Transverse colon (tissue), 4 donors: ENCODE results near the gene RRP8. TPM values are rescaled to one million over a fixed set of nuclear protein-coding genes. Genes with fewer than 3 reads are reported as not detected.

Experiments used
- DNase-seq: peaks from one replicate; pipeline ENCODE4 v3.0.0-alpha.2; 2019
- H3K27ac ChIP-seq, 4 donors: fragments of 200-600 bp; sonication (generic); 2 replicates each; pipeline ENCODE4 v1.5.1; 2016 to 2018; ENCODE audit warnings: inconsistent platforms in 4 of 4
- H3K27me3 ChIP-seq: fragments of 200-600 bp; sonication (generic); 2 replicates; pipeline ENCODE4 v1.5.1; 2017; ENCODE audit warnings: inconsistent platforms
- H3K36me3 ChIP-seq, 4 donors: fragments of 200-600 bp; sonication (generic); 2 replicates each; pipeline ENCODE4 v1.5.1; 2017 to 2019; ENCODE audit warnings: inconsistent platforms in 4 of 4
- H3K4me1 ChIP-seq, 4 donors: fragments of 200-600 bp; sonication (generic); 2 replicates each; pipeline ENCODE4 v1.5.1; 2017 to 2020; ENCODE audit warnings: inconsistent platforms in 4 of 4
- H3K4me3 ChIP-seq, 4 donors: fragments of 200-600 bp; sonication (generic); 1 replicate in 1 of 4; 2 replicates in 3 of 4; pipeline versions ENCODE4 v1.5.1 to v1.6.1; 2017 to 2019; ENCODE audit warnings: inconsistent platforms in 4 of 4
- H3K9me3 ChIP-seq, 2 donors: fragments of 200-600 bp; sonication (generic); 2 replicates each; pipeline ENCODE4 v1.5.1; 2017 to 2019; ENCODE audit warnings: inconsistent platforms in 2 of 2
- EP300 ChIP-seq: sonication (generic); formaldehyde crosslinking; IDR thresholded peaks from one replicate; pipeline ENCODE4 v1.6.1; 2017; ENCODE audit warnings: antibody characterized with exemption, low read depth
- POLR2A ChIP-seq: fragments of 450-650 bp; IDR thresholded peaks from one replicate; pipeline ENCODE4 v1.6.1; 2016; ENCODE audit warnings: antibody characterized with exemption, mild to moderate bottlenecking, moderate library complexity
- POLR2AphosphoS5 ChIP-seq, 3 donors: sonication (generic); formaldehyde crosslinking; IDR thresholded peaks; one replicate each; pipeline ENCODE4 v1.6.1; 2016; ENCODE audit warnings: antibody characterized with exemption in 3 of 3
- WGBS, 2 donors: methylation state at CpG; one replicate each; pipeline ENCODE4 v1.1.5; 2018; ENCODE audit warnings: low coverage in 1 of 2; 5-methylcytosine and 5-hydroxymethylcytosine counted together
- in situ Hi-C, 4 donors: fragments of 200-750 bp; cut with MboI; loops; one replicate each; pipeline versions ENCODE4 v1.15.0 to v1.15.1; 2017; ENCODE audit warnings: low sequenced_read_pairs in 3 of 4, low pct_ligation_motif_present in 1 of 4, low pct_unique_long_range_greater_than_20kb in 1 of 4
- intact Hi-C: fragments of 100-400 bp; cut with DNase I; formaldehyde crosslinking; loops from one replicate; pipeline ENCODE4 v1.15.1; 2023; ENCODE audit warnings: low total_unique reads
- total RNA-seq, 4 donors: library from RNA; depleted of rRNA; stranded (reverse); fragments of >200 nt; gene quantifications; one replicate each; pipeline ENCODE4 v1.1.0, GENCODE V29; 2016
- TF ChIP-seq, protein P1 (sequence below), 5 experiments: fragments of 200-600 bp in 3 of 5; fragments of 450-650 bp in 2 of 5; sonication (generic) in 3 of 5; IDR thresholded peaks; 1 replicate in 2 of 5; 2 replicates in 3 of 5; pipeline ENCODE4 v1.5.1; 2016 to 2017; ENCODE audit warnings: antibody characterized with exemption in 5 of 5, inconsistent platforms in 3 of 5, mild to moderate bottlenecking in 2 of 5, moderate library complexity in 1 of 5

RRP8 gene
- total RNA-seq, 4 donors from 2014 or later = 9.7 to 145 (median 48.2) TPM

DNA sequence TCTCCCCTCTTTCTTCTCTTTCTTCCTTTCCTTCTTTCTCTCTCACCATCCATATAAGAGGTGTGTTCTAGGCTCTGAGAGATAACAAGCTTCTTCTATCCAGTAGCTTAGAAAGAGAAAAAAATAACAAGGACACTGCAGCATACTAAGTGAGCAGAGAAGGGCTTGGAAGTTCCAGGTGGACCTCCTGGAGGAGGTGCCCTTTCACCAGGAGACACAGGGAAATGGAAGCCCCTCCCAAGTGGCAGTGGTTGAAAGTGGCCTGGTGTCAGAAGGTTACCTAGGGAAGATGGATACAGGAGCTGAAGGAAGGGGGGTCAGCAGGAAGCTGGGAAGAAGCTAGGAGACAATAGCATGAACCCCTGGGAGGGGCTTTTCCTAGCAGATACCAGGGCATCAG is 46.7 kb upstream of the RRP8 start:
- intact Hi-C loops (no loop called here), in situ Hi-C loops (no loop called here)
- Histone ChIP-seq H3K27me3 (peaks cover 6% of the 10 kb centered on the region), H3K9me3 (no peaks in the 10 kb centered on the region), H3K4me3 (no peak overlapping the region), H3K36me3 (no peaks in the 10 kb centered on the region), H3K4me1 (peaks cover 20 to 34% (median 23%) of the 10 kb centered on the region in 4 donors), H3K27ac (no peak overlapping the region)
- no peak for DNase-seq
- TF ChIP-seq POLR2A (no peak), EP300 (no peak), POLR2AphosphoS5 (IDR thresholded peaks at IDR 0.05) (no peak)
- TF ChIP-seq, protein P1, sequence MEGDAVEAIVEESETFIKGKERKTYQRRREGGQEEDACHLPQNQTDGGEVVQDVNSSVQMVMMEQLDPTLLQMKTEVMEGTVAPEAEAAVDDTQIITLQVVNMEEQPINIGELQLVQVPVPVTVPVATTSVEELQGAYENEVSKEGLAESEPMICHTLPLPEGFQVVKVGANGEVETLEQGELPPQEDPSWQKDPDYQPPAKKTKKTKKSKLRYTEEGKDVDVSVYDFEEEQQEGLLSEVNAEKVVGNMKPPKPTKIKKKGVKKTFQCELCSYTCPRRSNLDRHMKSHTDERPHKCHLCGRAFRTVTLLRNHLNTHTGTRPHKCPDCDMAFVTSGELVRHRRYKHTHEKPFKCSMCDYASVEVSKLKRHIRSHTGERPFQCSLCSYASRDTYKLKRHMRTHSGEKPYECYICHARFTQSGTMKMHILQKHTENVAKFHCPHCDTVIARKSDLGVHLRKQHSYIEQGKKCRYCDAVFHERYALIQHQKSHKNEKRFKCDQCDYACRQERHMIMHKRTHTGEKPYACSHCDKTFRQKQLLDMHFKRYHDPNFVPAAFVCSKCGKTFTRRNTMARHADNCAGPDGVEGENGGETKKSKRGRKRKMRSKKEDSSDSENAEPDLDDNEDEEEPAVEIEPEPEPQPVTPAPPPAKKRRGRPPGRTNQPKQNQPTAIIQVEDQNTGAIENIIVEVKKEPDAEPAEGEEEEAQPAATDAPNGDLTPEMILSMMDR (IDR thresholded peaks at IDR 0.05) = no peak

DNA sequence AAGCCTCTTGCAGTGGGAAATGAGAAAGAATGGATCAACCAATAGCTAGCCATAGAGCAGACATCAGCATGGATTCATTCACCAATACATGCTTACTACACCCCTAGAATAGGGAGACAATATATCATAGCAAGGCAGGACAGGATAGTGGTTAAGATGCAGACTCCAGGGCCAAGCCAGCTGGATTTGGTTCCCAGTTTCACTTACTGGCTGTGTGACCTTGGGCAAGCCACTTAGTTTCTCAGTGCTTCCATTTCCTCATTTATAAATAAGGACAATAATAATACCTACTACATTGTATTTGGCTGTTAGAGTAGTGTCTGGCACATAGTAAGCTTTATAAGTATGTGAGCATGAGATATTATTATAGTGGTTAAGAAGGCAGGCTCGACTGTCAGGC is 45.1 kb upstream of the RRP8 start:
- H3K4me1 ChIP-seq = peaks cover 20 to 31% (median 23%) of the 10 kb centered on the region in 4 donors
- no peaks in the 10 kb centered on the region for H3K9me3 ChIP-seq
- TF ChIP-seq, protein P1 (IDR thresholded peaks at IDR 0.05) = no peak
- TF ChIP-seq POLR2A (no peak), POLR2AphosphoS5 (IDR thresholded peaks at IDR 0.05) (no peak), EP300 (no peak)
- no peaks in the 10 kb centered on the region for H3K36me3 ChIP-seq
- H3K27me3 ChIP-seq = no peaks in the 10 kb centered on the region
- no peak for DNase-seq
- peak overlapping the region; percentile 70 to 79 (median 72) for H3K27ac ChIP-seq
- 56 to 71% methylated on average over 1 of the region's 1 CpG for WGBS, 2 donors
- in situ Hi-C loops = no loop called here
- no peak overlapping the region for H3K4me3 ChIP-seq
- intact Hi-C loops = no loop called here

DNA sequence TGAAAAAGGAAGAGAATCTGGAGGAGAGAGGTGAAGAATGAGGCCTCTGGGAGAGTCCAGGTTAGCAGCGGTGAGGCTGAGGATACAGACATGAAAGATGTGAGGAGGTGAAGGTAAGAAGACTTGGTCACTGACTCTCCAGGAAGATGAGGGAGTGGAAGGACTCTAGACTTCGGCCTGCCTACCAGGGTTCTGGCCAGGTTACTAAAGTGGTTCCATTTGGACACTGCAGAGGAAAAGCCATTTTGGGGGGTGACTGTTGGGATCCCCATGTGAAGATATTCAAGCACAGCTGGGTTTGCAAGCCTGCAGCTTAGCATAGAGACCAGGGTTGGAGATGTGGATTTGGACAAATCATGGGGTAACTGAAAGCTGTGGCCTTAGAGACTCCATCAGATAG is 44.4 kb upstream of the RRP8 start:
- Histone ChIP-seq H3K27me3 (no peaks in the 10 kb centered on the region), H3K27ac (peak overlapping the region; percentile 70 to 79 (median 72)), H3K4me1 (peaks cover 20 to 31% (median 23%) of the 10 kb centered on the region in 4 donors), H3K9me3 (no peaks in the 10 kb centered on the region), H3K4me3 (no peak overlapping the region), H3K36me3 (no peaks in the 10 kb centered on the region)
- intact Hi-C loops (no loop called here), in situ Hi-C loops (no loop called here)
- 96 to 100% methylated on average over 2 of the region's 2 CpGs for WGBS, 2 donors
- DNase-seq = no peak
- TF ChIP-seq POLR2A = no peak
- TF ChIP-seq, protein P1 (IDR thresholded peaks at IDR 0.05) = no peak
- no peak for TF ChIP-seq EP300
- no peak for TF ChIP-seq POLR2AphosphoS5 (IDR thresholded peaks at IDR 0.05)

DNA sequence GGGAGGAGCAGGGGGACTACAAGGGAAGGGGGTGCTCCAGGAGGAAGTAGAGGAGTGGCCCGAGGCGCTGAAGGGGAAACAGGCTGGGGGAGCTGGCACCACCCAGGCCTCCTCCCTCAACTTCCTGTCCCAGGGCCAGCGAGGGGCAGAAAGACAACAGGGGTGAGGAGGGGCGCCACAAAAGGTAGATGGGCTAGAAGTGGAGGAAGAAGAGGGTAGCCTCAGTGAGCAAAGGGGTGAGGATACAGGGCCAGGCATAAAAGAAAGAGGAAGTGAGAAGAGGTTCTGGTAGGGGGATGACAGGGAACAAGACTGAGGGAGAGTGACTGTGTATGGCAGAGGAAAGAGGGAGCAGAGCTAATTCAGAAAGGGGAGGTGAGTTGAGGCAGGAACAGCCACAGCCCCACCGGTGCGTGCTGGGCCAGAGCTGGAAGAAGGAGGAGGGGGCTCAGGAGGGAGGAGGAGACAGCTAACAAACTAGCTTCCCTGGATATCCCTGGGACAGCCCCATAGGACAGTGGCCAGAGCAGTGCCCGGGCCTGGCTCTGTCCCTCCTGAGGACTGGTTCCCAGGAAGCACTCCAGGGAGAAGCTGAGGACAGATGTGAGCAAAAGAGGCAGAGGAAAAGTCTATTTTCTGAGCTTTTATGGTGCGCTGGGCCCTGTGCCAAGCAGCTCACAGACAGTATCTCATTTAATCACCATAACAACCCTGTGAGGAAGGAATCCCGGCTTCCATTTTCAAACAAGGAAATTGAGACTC is 43.7 kb upstream of the RRP8 start:
- DNase-seq = no peak

More for the DNA sequence above, 43.7 kb upstream of the RRP8 start:
- no peaks in the 10 kb centered on the region for H3K36me3 ChIP-seq
- TF ChIP-seq, protein P1 (IDR thresholded peaks at IDR 0.05) = no peak
- TF ChIP-seq POLR2AphosphoS5 (IDR thresholded peaks at IDR 0.05) = no peak
- no peak for TF ChIP-seq EP300
- no peak for TF ChIP-seq POLR2A
- in situ Hi-C loops = no loop called here
- H3K9me3 ChIP-seq = no peaks in the 10 kb centered on the region
- peaks cover 20 to 31% (median 23%) of the 10 kb centered on the region in 4 donors for H3K4me1 ChIP-seq
- peak overlapping the region; percentile 70 to 79 (median 72) for H3K27ac ChIP-seq
- H3K27me3 ChIP-seq = no peaks in the 10 kb centered on the region
- 38 to 40% methylated on average over 5 to 9 of the region's 9 CpGs for WGBS, 2 donors
- intact Hi-C loops = no loop called here
- no peak overlapping the region for H3K4me3 ChIP-seq
